ENCODE measurements around the gene TRIO.

TRIO gene

DNA sequence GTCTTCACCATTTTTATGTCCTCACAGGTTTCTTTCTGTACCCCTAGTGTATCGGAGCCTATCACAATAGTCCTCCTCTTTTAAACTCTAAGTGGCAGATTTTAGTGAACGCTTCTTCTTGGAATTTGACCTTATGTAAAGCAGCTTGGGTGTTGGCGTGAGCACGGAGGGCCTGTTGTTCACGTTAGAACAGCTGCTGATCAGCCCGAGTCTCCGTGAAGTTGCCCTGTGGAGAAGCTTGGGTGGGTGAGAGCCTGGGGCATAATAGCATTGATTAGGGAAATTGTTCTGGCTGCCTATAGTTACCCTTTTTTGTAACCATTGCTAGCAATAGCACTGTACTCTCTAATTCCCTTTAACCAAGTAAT lies 271.5 kb downstream of the TRIO start (continued):
- no peak for TF ChIP-seq ZNF114 (tag by site-specific recombination; IDR thresholded peaks at IDR 0.05)
- TF ChIP-seq MZF1 (tag by site-specific recombination; IDR thresholded peaks at IDR 0.05; ENCODE audit: borderline replicate concordance), result no peak
- no peak for TF ChIP-seq ZNF274 (IDR thresholded peaks at IDR 0.05; ENCODE audit: low read length)
- no peak for TF ChIP-seq ZNF274 (tag by site-specific recombination; IDR thresholded peaks at IDR 0.05; ENCODE audit: borderline replicate concordance)
- TF ChIP-seq ZNF202 (tag by site-specific recombination; IDR thresholded peaks at IDR 0.05; ENCODE audit: borderline replicate concordance), result no peak

DNA sequence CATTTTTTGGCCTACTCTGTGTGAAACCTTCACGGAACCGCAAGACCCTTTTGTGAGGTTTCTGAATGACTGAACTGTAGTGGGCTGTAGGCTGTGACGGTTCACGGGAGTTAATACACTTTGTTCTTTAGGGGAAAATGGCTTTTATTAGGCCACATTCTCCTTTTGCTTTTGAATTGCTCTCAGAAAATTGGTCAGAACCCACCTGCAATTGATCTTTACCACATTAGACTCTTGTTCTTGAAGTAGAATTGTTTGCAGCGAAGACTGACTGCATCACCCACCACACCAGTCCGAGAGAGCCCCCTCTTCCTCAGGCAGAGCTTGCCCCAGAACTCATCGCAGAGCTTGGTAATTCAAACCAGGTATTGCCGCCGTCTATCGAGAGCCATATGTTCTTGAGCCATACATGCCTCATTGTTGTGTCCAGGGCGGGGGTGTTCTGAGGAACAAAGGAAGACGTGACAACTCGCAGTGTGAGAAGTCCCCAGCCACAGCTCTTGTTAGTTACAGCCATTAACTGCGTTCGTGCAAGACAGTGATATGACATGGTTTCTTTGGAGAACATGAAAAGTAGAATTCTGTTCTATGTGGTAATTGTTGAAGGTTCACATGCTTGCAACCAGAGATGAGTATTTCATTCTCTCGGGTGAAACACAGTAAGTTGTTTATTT lies 272.0 kb downstream of the TRIO start:
- Histone ChIP-seq H3K4me3 (ENCODE audit: low read depth, low read length) (no peak overlapping the region), H3K27ac (ENCODE audit: extremely low read depth, low read depth, low read length) (no peak overlapping the region), H3K9me3 (ENCODE audit: control insufficient read depth, insufficient read depth, low read depth, low read length) (no peaks in the 10 kb centered on the region), H3K36me3 (ENCODE audit: control insufficient read depth in 2 of 2, insufficient read depth in 1 of 2, low read length in 2 of 2) (peaks cover 24 to 58% of the 10 kb centered on the region in 2 experiments), H3K4me1 (ENCODE audit: control insufficient read depth, insufficient read depth, low read length) (no peaks in the 10 kb centered on the region)
- TF ChIP-seq ZNF221 (tag by site-specific recombination; IDR thresholded peaks at IDR 0.05; ENCODE audit: borderline replicate concordance) (no peak), MYNN (tag by site-specific recombination; IDR thresholded peaks at IDR 0.05; ENCODE audit: borderline replicate concordance) (no peak), ZNF24 (tag by site-specific recombination; IDR thresholded peaks at IDR 0.05) (no peak), KLF10 (tag by site-specific recombination; IDR thresholded peaks at IDR 0.05) (no peak), KLF7 (tag by site-specific recombination; IDR thresholded peaks at IDR 0.05; ENCODE audit: borderline replicate concordance) (no peak), ZNF664 (tag by site-specific recombination; IDR thresholded peaks at IDR 0.05) (no peak), ZNF311 (tag by site-specific recombination; IDR thresholded peaks at IDR 0.05; ENCODE audit: borderline replicate concordance) (no peak), HOXA7 (CRISPR knock-in tag; IDR thresholded peaks at IDR 0.05; ENCODE audit: borderline replicate concordance) (no peak), ZNF112 (tag by site-specific recombination; IDR thresholded peaks at IDR 0.05) (no peak), ZNF248 (tag by site-specific recombination; IDR thresholded peaks at IDR 0.05) (no peak), KLF16 (tag by site-specific recombination; IDR thresholded peaks at IDR 0.05) (no peak)
- ChIA-PET POLR2A (no interaction called here), CTCF (interaction anchor here (0.5 to 1.0 kb wide), 2 partner anchors 90 to 233 kb away, joined by 3 read pairs; no protein-coding TSS in a partner anchor)

DNA sequence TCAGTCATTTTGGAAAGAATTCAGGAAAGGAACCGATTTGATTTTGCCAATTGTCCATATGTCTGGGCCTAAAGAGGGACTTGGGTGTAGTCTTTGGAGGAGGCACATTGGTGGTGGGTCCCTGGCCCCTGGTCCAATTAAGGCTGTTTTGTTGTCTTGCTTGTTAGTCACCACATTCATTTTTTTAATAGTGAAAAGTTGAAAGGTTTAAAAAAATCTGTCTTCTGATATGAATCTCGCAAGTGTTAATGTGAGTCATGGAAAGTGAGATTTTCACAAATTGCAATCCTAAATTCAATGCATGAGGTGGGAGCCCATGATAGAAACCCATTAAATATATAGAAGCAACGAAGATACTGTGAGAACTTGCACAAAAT lies 272.5 kb downstream of the TRIO start:
- CTCF ChIA-PET, result interaction anchor here (0.5 to 1.0 kb wide), 2 partner anchors 90 to 233 kb away, joined by 3 read pairs; no protein-coding TSS in a partner anchor

More for the DNA sequence above, 272.5 kb downstream of the TRIO start:
- Histone ChIP-seq H3K4me1 (ENCODE audit: control insufficient read depth, insufficient read depth, low read length) (no peaks in the 10 kb centered on the region), H3K36me3 (ENCODE audit: control insufficient read depth in 2 of 2, insufficient read depth in 1 of 2, low read length in 2 of 2) (peaks cover 24 to 63% of the 10 kb centered on the region in 2 experiments), H3K9me3 (ENCODE audit: control insufficient read depth, insufficient read depth, low read depth, low read length) (no peaks in the 10 kb centered on the region), H3K4me3 (ENCODE audit: low read depth, low read length) (no peak overlapping the region), H3K27ac (ENCODE audit: extremely low read depth, low read depth, low read length) (no peak overlapping the region)
- TF ChIP-seq AEBP2 (tag by site-specific recombination; IDR thresholded peaks at IDR 0.05; ENCODE audit: borderline replicate concordance), result no peak
- no peak for TF ChIP-seq ZNF561 (tag by site-specific recombination; IDR thresholded peaks at IDR 0.05; ENCODE audit: borderline replicate concordance)
- no peak for TF ChIP-seq ZNF132 (tag by site-specific recombination; IDR thresholded peaks at IDR 0.05; ENCODE audit: borderline replicate concordance)
- TF ChIP-seq ZNF707 (tag by site-specific recombination; IDR thresholded peaks at IDR 0.05), result no peak
- no peak for TF ChIP-seq ZNF311 (tag by site-specific recombination; IDR thresholded peaks at IDR 0.05; ENCODE audit: borderline replicate concordance)
- no peak for TF ChIP-seq ZBTB48 (tag by site-specific recombination; IDR thresholded peaks at IDR 0.05)
- TF ChIP-seq ZNF354C (tag by site-specific recombination; IDR thresholded peaks at IDR 0.05; ENCODE audit: borderline replicate concordance, low read depth), result no peak
- TF ChIP-seq GLIS2 (tag by site-specific recombination; IDR thresholded peaks at IDR 0.05), result no peak
- TF ChIP-seq, protein P1, sequence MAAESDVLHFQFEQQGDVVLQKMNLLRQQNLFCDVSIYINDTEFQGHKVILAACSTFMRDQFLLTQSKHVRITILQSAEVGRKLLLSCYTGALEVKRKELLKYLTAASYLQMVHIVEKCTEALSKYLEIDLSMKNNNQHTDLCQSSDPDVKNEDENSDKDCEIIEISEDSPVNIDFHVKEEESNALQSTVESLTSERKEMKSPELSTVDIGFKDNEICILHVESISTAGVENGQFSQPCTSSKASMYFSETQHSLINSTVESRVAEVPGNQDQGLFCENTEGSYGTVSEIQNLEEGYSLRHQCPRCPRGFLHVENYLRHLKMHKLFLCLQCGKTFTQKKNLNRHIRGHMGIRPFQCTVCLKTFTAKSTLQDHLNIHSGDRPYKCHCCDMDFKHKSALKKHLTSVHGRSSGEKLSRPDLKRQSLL (tag by site-specific recombination; IDR thresholded peaks at IDR 0.05), result no peak
- no peak for TF ChIP-seq ZNF621 (tag by site-specific recombination; IDR thresholded peaks at IDR 0.05)
- no peak for TF ChIP-seq ZNF274 (IDR thresholded peaks at IDR 0.05; ENCODE audit: low read length)
- no peak for TF ChIP-seq ZNF274 (tag by site-specific recombination; IDR thresholded peaks at IDR 0.05; ENCODE audit: borderline replicate concordance)
- TF ChIP-seq BCL6B (tag by site-specific recombination; IDR thresholded peaks at IDR 0.05), result no peak
- TF ChIP-seq ZNF350 (tag by site-specific recombination; IDR thresholded peaks at IDR 0.05), result no peak
- TF ChIP-seq ZNF768 (tag by site-specific recombination; IDR thresholded peaks at IDR 0.05), result no peak
- POLR2A ChIA-PET, result no interaction called here
